HG02938 (cell line): ENCODE data around the gene KLKB1.
"Not testable (repeated sequence)": the region's sequence is repeated elsewhere in the genome, so short reads cannot be mapped to it uniquely, and the experiment has no call there.

Experiments used
- ATAC-seq: cut with Tn5 transposase; IDR thresholded peaks from one replicate; pipeline ENCODE4 v1.9.1; 2021; ENCODE audit warnings: mild to moderate bottlenecking, moderate library complexity; ENCODE audit not compliant: unreplicated experiment

KLKB1 gene

DNA sequence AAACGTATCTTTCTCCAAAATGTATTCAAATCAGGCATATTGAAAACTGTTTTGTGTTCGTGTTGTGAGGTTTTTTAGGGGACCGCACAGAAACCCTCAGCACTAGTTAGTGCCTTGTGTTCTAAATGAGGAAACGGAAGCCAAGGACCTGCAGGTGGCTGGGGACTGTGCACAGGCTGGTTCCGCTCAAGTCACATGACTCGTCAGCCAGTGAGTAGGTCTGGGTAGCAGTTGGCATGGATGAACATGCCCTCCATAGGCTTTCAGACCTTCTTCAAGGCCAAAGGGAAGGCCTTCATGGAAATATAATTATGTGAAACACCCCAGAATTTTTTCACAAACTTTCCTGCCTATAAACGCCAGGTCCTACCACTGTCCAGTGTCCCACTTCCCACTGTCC lies 37.4 kb downstream of the KLKB1 start:
- no peak for ATAC-seq

DNA sequence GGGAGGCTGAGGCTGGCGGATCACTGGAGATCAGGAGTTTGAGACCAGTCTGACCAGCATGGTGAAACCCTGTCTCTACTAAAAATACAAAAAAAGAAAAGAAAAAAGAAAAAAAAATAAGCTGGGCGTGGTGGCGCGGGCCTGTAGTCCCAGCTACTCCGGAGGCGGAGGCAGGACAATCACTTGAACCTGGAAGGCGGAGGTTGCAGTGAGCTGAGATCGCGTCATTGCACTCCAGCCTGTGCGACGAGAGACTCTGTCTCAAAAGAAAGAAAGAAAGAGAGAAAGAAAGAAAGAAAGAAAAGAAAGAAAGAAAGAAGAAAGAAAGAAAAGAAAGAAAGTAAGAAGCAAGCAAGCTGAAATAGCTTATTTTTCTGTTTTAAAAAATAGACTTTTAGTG lies 37.9 kb downstream of the KLKB1 start:
- not testable (repeated sequence) for ATAC-seq

DNA sequence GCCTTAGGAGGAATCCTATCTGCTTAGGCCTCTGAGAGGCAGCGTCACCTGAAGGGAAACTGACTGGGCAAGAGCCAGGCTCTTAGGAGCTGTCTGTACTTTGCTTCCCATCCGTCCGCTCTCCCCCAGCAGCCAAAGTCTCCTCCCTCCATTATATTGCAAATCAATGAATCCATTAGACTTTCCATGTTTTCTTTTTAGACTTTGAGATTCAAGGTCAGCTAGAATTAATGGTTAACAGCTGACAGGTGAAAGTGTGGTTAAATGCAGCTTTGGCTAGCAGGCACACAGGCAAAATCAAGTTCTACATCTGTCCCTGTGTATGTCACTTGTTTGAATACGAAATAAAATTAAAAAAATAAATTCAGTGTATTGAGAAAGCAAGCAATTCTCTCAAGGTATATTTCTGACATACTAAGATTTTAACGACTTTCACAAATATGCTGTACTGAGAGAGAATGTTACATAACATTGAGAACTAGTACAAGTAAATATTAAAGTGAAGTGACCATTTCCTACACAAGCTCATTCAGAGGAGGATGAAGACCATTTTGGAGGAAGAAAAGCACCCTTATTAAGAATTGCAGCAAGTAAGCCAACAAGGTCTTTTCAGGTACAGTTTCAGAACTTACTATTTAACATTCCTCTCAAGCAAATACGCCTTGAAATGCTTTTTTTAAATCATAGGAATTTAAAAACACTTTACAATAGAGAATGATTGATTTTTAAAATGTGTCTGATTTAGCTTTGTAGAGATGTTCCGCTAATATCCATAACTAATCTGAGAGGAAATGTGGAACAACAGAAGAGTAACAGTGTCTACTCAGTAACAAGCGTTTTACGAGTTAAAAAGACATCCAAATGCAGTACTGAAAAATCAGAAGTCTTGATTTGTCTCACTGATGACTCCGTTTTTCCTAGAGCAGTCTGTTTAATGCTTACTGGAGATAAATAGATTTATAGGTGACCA lies 38.7 kb downstream of the KLKB1 start, which contains the start of gene F11:
F11 (plus strand) TSS at position 507 of the 970 bp plus-strand sequence. CDS start 948 bp downstream, outside the sequence.
- ATAC-seq = no peak

DNA sequence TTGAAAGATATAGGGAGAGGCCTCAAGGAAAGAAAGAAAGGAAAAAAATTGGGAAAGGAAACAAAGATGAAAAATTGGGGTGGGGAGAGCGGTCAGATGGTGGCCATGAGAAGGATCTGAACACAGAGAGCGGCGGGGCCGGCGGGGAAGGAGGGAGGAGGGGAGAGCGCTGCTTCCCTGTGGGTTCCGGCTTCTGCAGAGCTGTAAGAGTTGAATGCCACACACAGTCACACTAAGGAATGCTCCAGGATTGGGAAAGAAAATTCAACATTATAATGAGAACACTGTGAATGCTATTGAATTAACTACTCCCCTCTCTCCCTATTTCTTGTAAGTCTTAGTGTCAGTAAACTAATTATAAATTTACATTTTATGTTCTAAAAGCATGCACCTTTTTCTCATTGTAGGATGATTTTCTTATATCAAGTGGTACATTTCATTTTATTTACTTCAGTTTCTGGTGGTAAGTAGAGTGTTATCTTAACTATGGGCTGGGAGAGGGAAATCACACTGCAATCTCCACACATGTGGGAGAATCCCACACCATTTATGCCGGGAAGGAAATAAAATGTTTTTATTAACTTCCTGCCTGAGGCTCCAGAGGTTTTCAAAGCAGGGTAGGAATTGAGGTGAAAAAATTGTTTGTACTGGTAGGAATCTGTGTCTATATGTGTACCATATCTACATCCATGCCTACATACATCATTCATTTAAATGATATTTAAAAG lies 39.6 kb downstream of the KLKB1 start:
- ATAC-seq = no peak

GRCh38 chr4:186271081-186271678 lies 43.9 kb downstream of the KLKB1 start:
- ATAC-seq = no peak

GRCh38 chr4:186272699-186273391 lies 45.5 kb downstream of the KLKB1 start:
- ATAC-seq = no peak

- ATAC-seq = not testable (repeated sequence)
Observed at GRCh38 chr4:186273392-186273789, 46.1 kb downstream of the KLKB1 start.

GRCh38 chr4:186283311-186283710 lies 56.0 kb downstream of the KLKB1 start:
- ATAC-seq = no peak

- ATAC-seq = no peak
Observed at GRCh38 chr4:186285147-186285546, 57.8 kb downstream of the KLKB1 start.

GRCh38 chr4:186286581-186286980 lies 59.3 kb downstream of the KLKB1 start:
- no peak for ATAC-seq

DNA sequence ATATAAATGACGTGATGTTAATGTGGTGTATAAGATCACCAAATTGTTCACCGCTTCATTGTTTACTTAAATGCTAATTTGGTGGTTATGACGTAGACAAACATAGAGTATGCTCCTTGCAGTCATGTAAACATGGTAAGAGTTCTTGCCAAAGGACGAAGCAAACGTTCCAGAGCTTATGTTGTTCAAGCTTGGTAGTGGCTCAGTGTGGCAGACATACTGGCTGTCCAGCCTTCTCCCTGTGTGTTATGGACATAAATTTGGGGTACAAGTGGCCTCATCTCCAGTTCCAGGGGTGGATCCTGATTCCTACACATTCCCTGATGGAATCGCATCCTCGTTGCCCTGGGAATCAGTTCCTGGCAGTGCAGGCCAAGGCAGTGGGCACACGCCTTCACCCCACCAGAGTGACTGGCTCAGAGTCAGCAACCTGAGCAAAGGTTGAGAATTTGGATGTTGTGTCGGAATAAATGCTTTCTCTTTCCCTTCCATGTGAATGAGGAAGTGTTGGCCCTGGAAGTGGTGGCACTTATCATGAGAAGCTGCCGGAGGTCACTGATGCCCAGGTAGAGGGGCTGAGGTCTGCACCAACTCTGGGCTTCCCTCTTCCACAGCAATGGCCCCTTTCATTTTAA lies 64.1 kb downstream of the KLKB1 start:
- ATAC-seq = no peak

DNA sequence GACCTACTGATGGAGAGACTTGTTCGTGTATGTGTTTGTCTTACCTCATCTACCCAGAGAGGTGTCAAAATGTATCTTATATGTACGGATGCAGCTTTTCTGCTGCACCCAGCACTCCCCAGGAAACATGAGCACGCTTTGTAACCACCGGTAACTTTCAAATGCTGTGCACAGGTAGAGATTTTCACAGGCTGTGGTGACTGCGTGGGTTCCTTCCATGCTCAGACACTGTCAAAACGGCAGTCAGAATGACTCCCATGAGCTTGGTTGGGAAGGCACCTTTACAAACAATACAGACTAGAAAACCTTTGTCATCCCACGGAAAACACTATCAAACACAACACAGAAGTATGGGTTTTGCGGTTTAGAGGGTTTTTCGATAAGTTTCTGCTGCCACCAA lies 66.9 kb downstream of the KLKB1 start:
- no peak for ATAC-seq

DNA sequence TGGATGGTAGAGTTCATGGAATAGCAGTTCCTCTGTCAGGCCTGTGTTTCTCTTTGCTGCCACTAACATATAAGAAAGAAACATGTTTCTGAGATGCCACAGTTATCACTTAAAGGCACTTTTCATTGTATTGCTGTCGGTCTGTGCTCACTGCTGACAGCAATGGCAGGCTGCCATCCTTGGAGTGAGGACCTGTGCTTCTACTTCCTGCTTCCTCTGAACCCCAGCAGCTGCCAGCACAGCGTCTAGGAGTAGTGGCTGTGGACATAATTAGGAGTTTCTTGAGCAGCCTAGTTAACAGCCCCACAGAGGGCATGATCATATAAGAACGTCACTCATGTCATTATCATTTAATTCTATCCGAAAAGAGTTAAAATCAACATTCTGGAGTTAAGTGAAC lies 69.2 kb downstream of the KLKB1 start:
- ATAC-seq = no peak

- ATAC-seq = peak; percentile 57
Observed at GRCh38 chr4:186297013-186297645, 69.8 kb downstream of the KLKB1 start.

DNA sequence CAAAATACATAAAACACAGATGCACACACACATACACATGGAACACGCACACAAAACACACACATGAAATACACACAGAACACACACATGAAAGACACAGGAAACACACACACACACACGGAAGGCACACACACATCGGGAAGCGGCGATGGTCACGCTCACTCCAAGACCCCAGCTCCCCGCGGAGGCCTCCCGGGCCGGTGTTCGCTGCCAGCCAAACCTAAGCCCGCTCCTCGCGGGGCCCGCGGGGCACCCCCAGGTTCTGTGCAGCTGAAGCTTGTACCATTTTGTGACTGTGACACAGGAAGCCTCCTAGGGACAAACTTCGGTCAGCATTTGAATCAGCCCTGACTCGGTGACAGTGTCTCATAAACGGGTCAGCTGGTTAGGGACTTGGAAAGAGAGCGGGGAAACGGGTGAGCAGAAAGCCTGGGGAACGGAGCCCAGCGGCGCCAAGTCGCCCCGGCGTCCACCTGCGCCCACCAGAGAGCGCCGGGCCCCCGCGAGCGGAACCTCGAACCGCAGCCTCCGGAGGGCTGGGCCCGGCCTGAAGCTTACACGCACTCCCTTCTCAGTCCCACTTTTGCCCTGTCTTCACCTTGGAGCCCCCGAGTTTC lies 70.8 kb downstream of the KLKB1 start:
- ATAC-seq = no peak

- ATAC-seq = no peak
Observed at GRCh38 chr4:186299291-186299690, 72.0 kb downstream of the KLKB1 start.

DNA sequence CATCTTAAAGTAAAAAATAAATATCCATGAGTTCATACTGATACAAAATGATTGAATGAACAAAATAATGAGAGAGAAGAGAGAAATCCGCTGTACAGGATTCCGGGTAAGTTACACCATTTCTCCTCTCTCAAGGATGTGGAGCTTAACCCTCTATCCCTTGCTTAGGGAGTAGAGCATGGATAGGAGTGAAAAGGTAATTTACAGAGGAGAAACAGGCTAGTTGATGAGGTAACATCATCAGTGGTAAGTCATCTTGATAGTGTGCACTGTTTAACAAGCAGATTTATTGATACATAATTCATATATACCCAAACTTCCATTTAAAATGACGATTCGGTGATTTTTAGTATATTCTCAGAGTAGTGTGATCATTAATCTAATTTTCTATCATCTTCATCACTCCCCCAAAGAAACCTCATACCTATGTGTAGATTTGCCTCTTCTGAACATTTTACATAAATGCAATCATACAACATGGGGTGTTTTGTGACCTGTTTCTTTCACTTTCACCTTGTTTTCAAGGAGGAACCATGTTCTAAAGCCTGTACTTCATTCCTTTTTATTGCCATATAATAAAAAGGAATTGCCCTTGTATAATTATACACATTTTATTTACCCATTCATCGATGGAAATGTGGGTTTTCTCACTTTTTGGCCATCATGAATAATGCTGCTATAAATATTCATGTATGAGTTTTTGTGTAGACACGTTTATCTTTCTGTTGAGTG lies 73.5 kb downstream of the KLKB1 start:
- ATAC-seq = no peak

- no peak for ATAC-seq
Observed at GRCh38 chr4:186304216-186304615, 76.9 kb downstream of the KLKB1 start.
